Fibroblast of lung (primary cell): Measurements from ENCODE around the gene RXRA. TPM values are rescaled to one million over a fixed set of nuclear protein-coding genes. Genes with fewer than 3 reads are reported as not detected.

Experiments
- DNase-seq, 2 donors: peaks; one replicate each; pipeline versions ENCODE4 v3.0.0 to v3.0.0-alpha.2; 2010; ENCODE audit warnings: low read depth in 2 of 2
- H2AFZ ChIP-seq: 2 replicates; pipeline ENCODE4 v1.5.1; 2012; ENCODE audit warnings: low read length, control low read depth, inconsistent platforms
- H3K27ac ChIP-seq: 2 replicates; pipeline ENCODE4 v1.5.1; 2011; ENCODE audit warnings: low read length, control low read depth; ENCODE audit not compliant: insufficient read depth
- H3K27me3 ChIP-seq: 2 replicates; pipeline ENCODE4 v1.5.1; 2011; ENCODE audit warnings: mild to moderate bottlenecking, low read length; ENCODE audit not compliant: control insufficient read depth, insufficient read depth
- H3K36me3 ChIP-seq: 2 replicates; pipeline ENCODE4 v1.5.1; 2011; ENCODE audit warnings: low read length; ENCODE audit not compliant: control insufficient read depth, insufficient read depth
- H3K4me1 ChIP-seq: 2 replicates; pipeline ENCODE4 v1.5.1; 2011; ENCODE audit warnings: low read length; ENCODE audit not compliant: control insufficient read depth, insufficient read depth; ENCODE audit errors: extremely low read depth
- H3K4me2 ChIP-seq: 2 replicates; pipeline ENCODE4 v1.5.1; 2011; ENCODE audit warnings: low read length, control low read depth; ENCODE audit not compliant: insufficient read depth; ENCODE audit errors: extremely low read depth
- H3K4me3 ChIP-seq, 4 experiments: fragments of 200-600 bp in 1 of 4; sonication (generic) in 1 of 4; replicated peaks in 1 of 4; 2 replicates each; pipeline ENCODE4 v1.5.1; 2011 to 2016; ENCODE audit warnings: low read length in 4 of 4, low read depth in 3 of 4, mild to moderate bottlenecking in 3 of 4, control low read depth in 2 of 4, inconsistent platforms in 1 of 4, mixed read lengths in 1 of 4; ENCODE audit not compliant: insufficient read depth in 1 of 4; ENCODE audit errors: control extremely low read depth in 1 of 4
- H3K79me2 ChIP-seq: 2 replicates; pipeline ENCODE4 v1.5.1; 2012; ENCODE audit warnings: mild to moderate bottlenecking, low read length, inconsistent platforms; ENCODE audit not compliant: control insufficient read depth, insufficient read depth
- H3K9ac ChIP-seq: 2 replicates; pipeline ENCODE4 v1.5.1; 2011; ENCODE audit warnings: mild to moderate bottlenecking, low read length, control low read depth; ENCODE audit not compliant: insufficient read depth
- H3K9me3 ChIP-seq: 2 replicates; pipeline ENCODE4 v1.5.1; 2012; ENCODE audit warnings: low read depth, low read length; ENCODE audit not compliant: control insufficient read depth, insufficient read depth
- H4K20me1 ChIP-seq: 2 replicates; pipeline ENCODE4 v1.5.1; 2011; ENCODE audit warnings: low read length; ENCODE audit not compliant: control insufficient read depth, insufficient read depth; ENCODE audit errors: extremely low read depth
- CTCF ChIP-seq, 2 donors: IDR thresholded peaks in 1 of 2; conservative IDR thresholded peaks in 1 of 2; 1 replicate in 1 of 2; 2 replicates in 1 of 2; pipeline ENCODE4 v1.5.1; 2011 to 2012; ENCODE audit warnings: low read length in 2 of 2, control low read depth in 1 of 2, inconsistent platforms in 1 of 2, low read depth in 1 of 2, mild to moderate bottlenecking in 1 of 2
- EZH2 ChIP-seq: IDR thresholded peaks from 2 replicates; pipeline ENCODE4 v1.5.1; 2012; ENCODE audit warnings: low read length, control low read depth, mild to moderate bottlenecking; ENCODE audit errors: missing control alignments
- polyA plus RNA-seq, 2 donors: library from polyadenylated mRNA; depleted of rRNA in 1 of 2; stranded (reverse) in 1 of 2; unstranded in 1 of 2; fragments of >200 nt; gene quantifications; 2 replicates each; pipeline ENCODE4 v1.2.1, GENCODE V29; 2011 to 2012; ENCODE audit warnings: missing spikeins in 1 of 2
- total RNA-seq: library from RNA; depleted of rRNA; stranded (reverse); fragments of >200 nt; gene quantifications from 2 replicates; pipeline ENCODE4 v1.2.1, GENCODE V29; 2014

Gene RXRA
- total and polyA plus RNA-seq, 2 donors (not counting 1 experiment from before 2014, with no cell fraction given), result 13.3 to 14.9 TPM

DNA sequence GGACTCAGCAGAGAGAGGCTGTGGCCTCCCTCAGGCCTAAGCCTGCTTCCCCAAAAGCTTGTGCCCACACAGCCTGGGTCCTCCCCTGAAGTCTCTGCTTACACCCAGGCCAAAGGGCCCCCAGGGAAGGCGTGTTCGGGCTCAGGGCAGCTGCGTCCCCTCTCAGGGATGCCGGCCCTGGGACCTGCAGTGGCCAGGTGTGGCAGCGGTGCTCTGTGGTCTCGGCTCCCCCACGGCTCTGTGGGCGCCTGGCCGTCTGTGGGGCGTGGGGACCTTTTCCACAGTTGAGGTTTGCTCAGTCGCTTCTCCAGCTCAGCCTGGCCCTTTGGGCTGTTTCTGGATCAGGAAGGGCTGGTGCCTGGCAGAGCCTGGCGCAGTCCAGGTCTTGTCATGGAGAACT, 75.9 kb downstream of the RXRA start:
- H4K20me1 ChIP-seq, result no peaks in the 10 kb centered on the region
- no peak overlapping the region for H2AFZ ChIP-seq

GRCh38 chr9:134403292-134403681, 77.0 kb downstream of the RXRA start:
- Histone ChIP-seq H3K36me3 (peaks cover 2% of the 10 kb centered on the region), H3K4me2 (no peak overlapping the region), H3K9ac (no peak overlapping the region), H3K9me3 (no peaks in the 10 kb centered on the region), H3K27ac (no peak overlapping the region), H4K20me1 (no peaks in the 10 kb centered on the region), H3K4me1 (peaks cover 30% of the 10 kb centered on the region), H3K27me3 (no peaks in the 10 kb centered on the region), H3K79me2 (peaks cover 6% of the 10 kb centered on the region), H2AFZ (no peak overlapping the region), H3K4me3 (no peak overlapping the region)
- TF ChIP-seq EZH2 (no peak), CTCF (conservative IDR thresholded peaks at IDR 0.05 in 1 of 2, IDR thresholded peaks at IDR 0.05 in 1 of 2; ENCODE audit: low read depth in 1 of 2, low read length in 2 of 2) (no peak)
- DNase-seq, result no peak

More for the DNA sequence above, 75.9 kb downstream of the RXRA start:
- Histone ChIP-seq H3K79me2 (peaks cover 2% of the 10 kb centered on the region), H3K4me2 (no peak overlapping the region), H3K4me3 (no peak overlapping the region), H3K27ac (no peak overlapping the region), H3K9ac (no peak overlapping the region), H3K9me3 (no peaks in the 10 kb centered on the region), H3K36me3 (peaks cover 2% of the 10 kb centered on the region), H3K27me3 (no peaks in the 10 kb centered on the region), H3K4me1 (peaks cover 23% of the 10 kb centered on the region)
- no peak for DNase-seq
- TF ChIP-seq EZH2 (no peak), CTCF (conservative IDR thresholded peaks at IDR 0.05 in 1 of 2, IDR thresholded peaks at IDR 0.05 in 1 of 2; ENCODE audit: low read depth in 1 of 2, low read length in 2 of 2) (no peak)

- DNase-seq, result peak; percentile 90 to 97
- no peak overlapping the region for H3K4me3 ChIP-seq
- no peak overlapping the region for H2AFZ ChIP-seq
- H3K79me2 ChIP-seq, result peaks cover 6% of the 10 kb centered on the region
- H4K20me1 ChIP-seq, result no peaks in the 10 kb centered on the region
- H3K9me3 ChIP-seq, result no peaks in the 10 kb centered on the region
- TF ChIP-seq CTCF (conservative IDR thresholded peaks at IDR 0.05 in 1 of 2, IDR thresholded peaks at IDR 0.05 in 1 of 2; ENCODE audit: low read depth in 1 of 2, low read length in 2 of 2), result no peak
- no peak for TF ChIP-seq EZH2
- H3K9ac ChIP-seq, result no peak overlapping the region
- peak overlapping the region; percentile 32 for H3K4me2 ChIP-seq
- peak overlapping the region; percentile 59 for H3K27ac ChIP-seq
- peaks cover 2% of the 10 kb centered on the region for H3K36me3 ChIP-seq
- H3K27me3 ChIP-seq, result no peaks in the 10 kb centered on the region
- H3K4me1 ChIP-seq, result peaks cover 30% of the 10 kb centered on the region
These were observed 77.5 kb downstream of the RXRA start for GRCh38 chr9:134403682-134404301.
